ENCODE results near the gene UBA5. TPM values are rescaled to one million over a fixed set of nuclear protein-coding genes. Genes with fewer than 3 reads are reported as not detected.

Gene UBA5
- total RNA-seq, 1 experiment from 2014 or later = 38.6 TPM

DNA sequence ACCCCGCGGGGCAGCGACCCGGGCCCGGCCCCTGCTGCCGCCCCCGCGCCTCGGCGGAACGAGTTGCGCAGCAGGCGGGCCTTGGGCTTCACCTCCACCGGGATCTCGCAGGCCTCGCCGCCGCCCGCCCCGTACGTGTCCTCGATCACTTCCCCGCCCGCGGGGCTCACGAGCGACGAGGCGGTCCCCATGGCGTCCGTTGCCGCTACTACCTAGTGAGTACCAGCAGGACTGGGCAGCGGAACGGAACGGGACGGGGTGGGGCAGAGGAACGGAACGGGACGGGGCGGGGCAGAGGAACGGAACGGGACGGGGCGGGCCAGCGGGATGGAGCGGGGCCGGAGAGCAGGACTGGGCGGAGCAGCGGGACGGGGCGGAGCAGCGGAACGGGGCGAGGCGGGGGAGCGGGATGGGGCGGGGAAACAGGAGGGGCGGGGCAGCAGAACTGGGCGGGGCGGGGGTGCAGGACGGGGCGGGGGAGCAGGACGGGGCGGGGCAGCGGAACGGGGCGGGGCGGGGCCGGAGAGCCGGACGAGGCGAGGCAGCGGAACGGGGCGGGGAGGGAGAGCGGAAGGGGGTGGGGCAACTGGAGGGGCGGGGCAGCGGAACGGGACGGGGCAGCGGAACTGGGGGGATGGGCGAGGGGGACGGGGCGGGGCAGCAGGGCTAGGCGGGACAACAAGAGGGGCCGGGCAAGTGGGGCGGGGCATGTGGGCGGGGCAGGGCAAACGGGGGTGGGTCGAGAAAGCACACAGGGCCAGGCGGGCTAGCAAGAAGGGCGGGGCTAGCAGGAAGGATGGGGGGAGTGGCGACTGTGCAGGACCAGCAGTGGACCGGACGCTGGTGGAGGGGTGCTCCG, 62.3 kb downstream of the UBA5 start, which contains the start of gene NPHP3 (continued):
- TF ChIP-seq, protein P1, sequence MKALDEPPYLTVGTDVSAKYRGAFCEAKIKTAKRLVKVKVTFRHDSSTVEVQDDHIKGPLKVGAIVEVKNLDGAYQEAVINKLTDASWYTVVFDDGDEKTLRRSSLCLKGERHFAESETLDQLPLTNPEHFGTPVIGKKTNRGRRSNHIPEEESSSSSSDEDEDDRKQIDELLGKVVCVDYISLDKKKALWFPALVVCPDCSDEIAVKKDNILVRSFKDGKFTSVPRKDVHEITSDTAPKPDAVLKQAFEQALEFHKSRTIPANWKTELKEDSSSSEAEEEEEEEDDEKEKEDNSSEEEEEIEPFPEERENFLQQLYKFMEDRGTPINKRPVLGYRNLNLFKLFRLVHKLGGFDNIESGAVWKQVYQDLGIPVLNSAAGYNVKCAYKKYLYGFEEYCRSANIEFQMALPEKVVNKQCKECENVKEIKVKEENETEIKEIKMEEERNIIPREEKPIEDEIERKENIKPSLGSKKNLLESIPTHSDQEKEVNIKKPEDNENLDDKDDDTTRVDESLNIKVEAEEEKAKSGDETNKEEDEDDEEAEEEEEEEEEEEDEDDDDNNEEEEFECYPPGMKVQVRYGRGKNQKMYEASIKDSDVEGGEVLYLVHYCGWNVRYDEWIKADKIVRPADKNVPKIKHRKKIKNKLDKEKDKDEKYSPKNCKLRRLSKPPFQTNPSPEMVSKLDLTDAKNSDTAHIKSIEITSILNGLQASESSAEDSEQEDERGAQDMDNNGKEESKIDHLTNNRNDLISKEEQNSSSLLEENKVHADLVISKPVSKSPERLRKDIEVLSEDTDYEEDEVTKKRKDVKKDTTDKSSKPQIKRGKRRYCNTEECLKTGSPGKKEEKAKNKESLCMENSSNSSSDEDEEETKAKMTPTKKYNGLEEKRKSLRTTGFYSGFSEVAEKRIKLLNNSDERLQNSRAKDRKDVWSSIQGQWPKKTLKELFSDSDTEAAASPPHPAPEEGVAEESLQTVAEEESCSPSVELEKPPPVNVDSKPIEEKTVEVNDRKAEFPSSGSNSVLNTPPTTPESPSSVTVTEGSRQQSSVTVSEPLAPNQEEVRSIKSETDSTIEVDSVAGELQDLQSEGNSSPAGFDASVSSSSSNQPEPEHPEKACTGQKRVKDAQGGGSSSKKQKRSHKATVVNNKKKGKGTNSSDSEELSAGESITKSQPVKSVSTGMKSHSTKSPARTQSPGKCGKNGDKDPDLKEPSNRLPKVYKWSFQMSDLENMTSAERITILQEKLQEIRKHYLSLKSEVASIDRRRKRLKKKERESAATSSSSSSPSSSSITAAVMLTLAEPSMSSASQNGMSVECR (CRISPR knock-in tag; IDR thresholded peaks at IDR 0.05; ENCODE audit: borderline replicate concordance) = 0 out of 2 replicates have a peak, but pooled peaks have one; percentile 29
- TF ChIP-seq, protein P2, sequence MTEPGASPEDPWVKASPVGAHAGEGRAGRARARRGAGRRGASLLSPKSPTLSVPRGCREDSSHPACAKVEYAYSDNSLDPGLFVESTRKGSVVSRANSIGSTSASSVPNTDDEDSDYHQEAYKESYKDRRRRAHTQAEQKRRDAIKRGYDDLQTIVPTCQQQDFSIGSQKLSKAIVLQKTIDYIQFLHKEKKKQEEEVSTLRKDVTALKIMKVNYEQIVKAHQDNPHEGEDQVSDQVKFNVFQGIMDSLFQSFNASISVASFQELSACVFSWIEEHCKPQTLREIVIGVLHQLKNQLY (CRISPR knock-in tag; IDR thresholded peaks at IDR 0.05) = no peak
- TF ChIP-seq ETV6 (CRISPR knock-in tag; IDR thresholded peaks at IDR 0.05) = no peak
- TF ChIP-seq, protein P3, sequence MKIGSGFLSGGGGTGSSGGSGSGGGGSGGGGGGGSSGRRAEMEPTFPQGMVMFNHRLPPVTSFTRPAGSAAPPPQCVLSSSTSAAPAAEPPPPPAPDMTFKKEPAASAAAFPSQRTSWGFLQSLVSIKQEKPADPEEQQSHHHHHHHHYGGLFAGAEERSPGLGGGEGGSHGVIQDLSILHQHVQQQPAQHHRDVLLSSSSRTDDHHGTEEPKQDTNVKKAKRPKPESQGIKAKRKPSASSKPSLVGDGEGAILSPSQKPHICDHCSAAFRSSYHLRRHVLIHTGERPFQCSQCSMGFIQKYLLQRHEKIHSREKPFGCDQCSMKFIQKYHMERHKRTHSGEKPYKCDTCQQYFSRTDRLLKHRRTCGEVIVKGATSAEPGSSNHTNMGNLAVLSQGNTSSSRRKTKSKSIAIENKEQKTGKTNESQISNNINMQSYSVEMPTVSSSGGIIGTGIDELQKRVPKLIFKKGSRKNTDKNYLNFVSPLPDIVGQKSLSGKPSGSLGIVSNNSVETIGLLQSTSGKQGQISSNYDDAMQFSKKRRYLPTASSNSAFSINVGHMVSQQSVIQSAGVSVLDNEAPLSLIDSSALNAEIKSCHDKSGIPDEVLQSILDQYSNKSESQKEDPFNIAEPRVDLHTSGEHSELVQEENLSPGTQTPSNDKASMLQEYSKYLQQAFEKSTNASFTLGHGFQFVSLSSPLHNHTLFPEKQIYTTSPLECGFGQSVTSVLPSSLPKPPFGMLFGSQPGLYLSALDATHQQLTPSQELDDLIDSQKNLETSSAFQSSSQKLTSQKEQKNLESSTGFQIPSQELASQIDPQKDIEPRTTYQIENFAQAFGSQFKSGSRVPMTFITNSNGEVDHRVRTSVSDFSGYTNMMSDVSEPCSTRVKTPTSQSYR (CRISPR knock-in tag; IDR thresholded peaks at IDR 0.05) = no peak

DNA sequence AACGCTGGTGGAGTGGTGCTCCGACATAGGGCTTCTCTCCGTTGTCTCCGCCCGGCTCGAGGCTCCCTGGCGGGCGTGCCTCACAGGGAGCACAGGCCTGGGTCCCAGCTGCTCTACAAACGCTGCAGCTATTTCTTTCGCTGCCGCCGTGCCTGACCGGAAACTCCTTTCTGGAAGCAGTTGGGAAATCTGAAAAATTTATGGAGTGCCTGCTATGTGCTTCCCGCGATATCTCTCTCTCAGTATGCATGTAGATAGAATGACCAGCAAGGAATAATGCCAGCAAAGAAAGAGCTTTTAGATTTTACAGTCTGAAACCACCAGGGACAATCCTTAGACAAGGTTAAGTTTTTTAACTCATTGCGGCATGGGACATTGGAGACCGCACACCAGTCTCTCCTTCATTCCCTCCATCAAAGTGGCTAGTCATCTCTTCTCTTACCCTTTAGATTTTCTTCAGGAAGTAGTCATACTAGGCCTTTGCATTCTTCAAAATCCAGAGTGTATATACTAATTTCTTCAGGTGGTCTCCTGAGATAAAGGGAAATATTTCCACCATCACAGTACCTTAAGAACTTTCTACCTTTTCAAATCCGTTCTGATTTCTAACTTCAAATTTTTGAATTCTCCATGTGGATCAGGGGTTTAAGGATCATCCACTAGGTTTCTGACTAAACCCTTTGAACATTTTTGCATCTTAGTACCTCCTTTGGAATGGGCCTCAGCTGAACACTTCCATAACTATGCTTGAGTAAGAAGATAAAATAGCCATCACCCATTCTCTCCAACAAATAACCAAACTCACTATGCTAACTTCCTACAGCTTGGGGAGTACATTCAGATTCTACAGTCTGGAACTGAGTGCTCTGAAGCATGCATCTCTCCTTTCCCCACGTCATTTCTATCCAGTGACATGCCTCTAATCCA, 63.2 kb downstream of the UBA5 start:
- peak overlapping the region; percentile 95 for H3K4me3 Mint-ChIP-seq
- no peak; the same call in 1 of the 2 replicates for ATAC-seq
- ChIA-PET CTCF (interaction anchor here (1.0 kb wide), 1 partner anchor 8 kb away, joined by 3 read pairs; no protein-coding TSS in a partner anchor), POLR2A (no interaction called here)
- H3K36me3 Mint-ChIP-seq = peaks cover 5% of the 10 kb centered on the region
- H3K27me3 Mint-ChIP-seq (ENCODE audit: low read depth) = no peaks in the 10 kb centered on the region
- H3K27ac Mint-ChIP-seq = peak overlapping the region; percentile 89
- H3K4me1 Mint-ChIP-seq = peaks cover 26% of the 10 kb centered on the region
- no peaks in the 10 kb centered on the region for H3K9me3 Mint-ChIP-seq
- no peak for DNase-seq (ENCODE audit: low spot score)
- TF ChIP-seq ZNF423 (CRISPR knock-in tag; IDR thresholded peaks at IDR 0.05) = no peak
- no peak; the same call in 1 of the 2 replicates for TF ChIP-seq SP1 (CRISPR knock-in tag; conservative IDR thresholded peaks at IDR 0.05)
- TF ChIP-seq, protein P4, sequence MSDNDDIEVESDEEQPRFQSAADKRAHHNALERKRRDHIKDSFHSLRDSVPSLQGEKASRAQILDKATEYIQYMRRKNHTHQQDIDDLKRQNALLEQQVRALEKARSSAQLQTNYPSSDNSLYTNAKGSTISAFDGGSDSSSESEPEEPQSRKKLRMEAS (CRISPR knock-in tag; IDR thresholded peaks at IDR 0.05) = peak; percentile 24; the same call in 1 of the 2 replicates
- TF ChIP-seq ZNF121 (CRISPR knock-in tag; IDR thresholded peaks at IDR 0.05) = no peak
- TF ChIP-seq RELA (CRISPR knock-in tag; IDR thresholded peaks at IDR 0.05; ENCODE audit: borderline replicate concordance) = no peak
- TF ChIP-seq TEAD1 (CRISPR knock-in tag; IDR thresholded peaks at IDR 0.05) = peak; percentile 38; the same call in 1 of the 2 replicates
- TF ChIP-seq, protein P5, sequence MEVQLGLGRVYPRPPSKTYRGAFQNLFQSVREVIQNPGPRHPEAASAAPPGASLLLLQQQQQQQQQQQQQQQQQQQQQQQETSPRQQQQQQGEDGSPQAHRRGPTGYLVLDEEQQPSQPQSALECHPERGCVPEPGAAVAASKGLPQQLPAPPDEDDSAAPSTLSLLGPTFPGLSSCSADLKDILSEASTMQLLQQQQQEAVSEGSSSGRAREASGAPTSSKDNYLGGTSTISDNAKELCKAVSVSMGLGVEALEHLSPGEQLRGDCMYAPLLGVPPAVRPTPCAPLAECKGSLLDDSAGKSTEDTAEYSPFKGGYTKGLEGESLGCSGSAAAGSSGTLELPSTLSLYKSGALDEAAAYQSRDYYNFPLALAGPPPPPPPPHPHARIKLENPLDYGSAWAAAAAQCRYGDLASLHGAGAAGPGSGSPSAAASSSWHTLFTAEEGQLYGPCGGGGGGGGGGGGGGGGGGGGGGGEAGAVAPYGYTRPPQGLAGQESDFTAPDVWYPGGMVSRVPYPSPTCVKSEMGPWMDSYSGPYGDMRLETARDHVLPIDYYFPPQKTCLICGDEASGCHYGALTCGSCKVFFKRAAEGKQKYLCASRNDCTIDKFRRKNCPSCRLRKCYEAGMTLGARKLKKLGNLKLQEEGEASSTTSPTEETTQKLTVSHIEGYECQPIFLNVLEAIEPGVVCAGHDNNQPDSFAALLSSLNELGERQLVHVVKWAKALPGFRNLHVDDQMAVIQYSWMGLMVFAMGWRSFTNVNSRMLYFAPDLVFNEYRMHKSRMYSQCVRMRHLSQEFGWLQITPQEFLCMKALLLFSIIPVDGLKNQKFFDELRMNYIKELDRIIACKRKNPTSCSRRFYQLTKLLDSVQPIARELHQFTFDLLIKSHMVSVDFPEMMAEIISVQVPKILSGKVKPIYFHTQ (CRISPR knock-in tag; IDR thresholded peaks at IDR 0.05) = no peak
- TF ChIP-seq ETV6 (CRISPR knock-in tag; IDR thresholded peaks at IDR 0.05) = 0 out of 2 replicates have a peak, but pooled peaks have one; percentile 28
- TF ChIP-seq TP53 (CRISPR knock-in tag; IDR thresholded peaks at IDR 0.05) = no peak
- TF ChIP-seq ZNF263 (CRISPR knock-in tag; IDR thresholded peaks at IDR 0.05; ENCODE audit: low read depth) = peak; percentile 60; the same call in 1 of the 2 replicates
- 0 out of 2 replicates have a peak, but pooled peaks have one; percentile 51 for TF ChIP-seq FOXP1 (CRISPR knock-in tag; IDR thresholded peaks at IDR 0.05; ENCODE audit: borderline replicate concordance)

Data from WTC11 (cell line).